ENCODE data around the gene IFT25. TPM values are rescaled to one million over a fixed set of nuclear protein-coding genes. Genes with fewer than 3 reads are reported as not detected.
"Not testable (repeated sequence)": the region's sequence is repeated elsewhere in the genome, so short reads cannot be mapped to it uniquely, and the experiment has no call there.

The IFT25 gene
- total and polyA plus RNA-seq, 2 of the 13 experiments (the other 11 are each of a cell fraction or from before 2014, with no cell fraction given): 19.7 to 48.0 TPM

GRCh38 chr1:53994516-53994915 is 49.0 kb upstream of the IFT25 start:
- ATAC-seq; H3K4me1 ChIP-seq (ENCODE audit: insufficient read depth, low read length); H3K79me2 ChIP-seq (ENCODE audit: insufficient read depth, low read length); FAIRE-seq; H3K27me3 ChIP-seq (ENCODE audit: control insufficient read depth in 1 of 2, insufficient read depth in 2 of 2, low read length in 2 of 2); in situ Hi-C loops (cut with HindIII; ENCODE audit: extremely low pct_ligation_motif_present, low pct_unique_long_range_greater_than_20kb); DNase-seq (ENCODE audit: low spot score); CTCF ChIA-PET (ENCODE audit: low intra/inter-chr PET ratio, low total read pairs); H3K27ac ChIP-seq (ENCODE audit: extremely low read length, insufficient read depth, low read length); H2AFZ ChIP-seq (ENCODE audit: low read length); H3K36me3 ChIP-seq (replicated peaks in 1 of 2; ENCODE audit: control insufficient read depth in 1 of 2, insufficient read depth in 2 of 2, low read length in 2 of 2); H3K9me3 ChIP-seq (ENCODE audit: low read length); BruUV-seq (replicated peaks); H3K9ac ChIP-seq (ENCODE audit: insufficient read depth, low read depth, low read length); POLR2A ChIA-PET; H3K4me2 ChIP-seq (ENCODE audit: low read depth, low read length); H3K4me3 ChIP-seq (replicated peaks in 1 of 3; ENCODE audit: insufficient read depth in 1 of 3, low read depth in 2 of 3, low read length in 3 of 3); H4K20me1 ChIP-seq (ENCODE audit: insufficient read depth, low read length): not testable (repeated sequence)
- WGBS (ENCODE audit: low lambda C conversion rate): 50% methylated on average over 2 of the region's 2 CpGs
- intact Hi-C loops (cut with micrococcal nuclease; ENCODE audit: unreplicated experiment): loop anchor here (5.0 kb wide), 1 partner anchor 33 kb away; no protein-coding TSS in a partner anchor

- intact Hi-C loops (cut with micrococcal nuclease; ENCODE audit: unreplicated experiment) (loop anchor here (1.0 to 5.0 kb wide), 3 partner anchors 35 to 89 kb away; partner anchors contain the start of genes TCEANC2 and TMEM59), in situ Hi-C loops (cut with HindIII; ENCODE audit: extremely low pct_ligation_motif_present, low pct_unique_long_range_greater_than_20kb) (no loop called here)
- peak; percentile 75 for DNase-seq (ENCODE audit: low spot score)
- CTCF ChIA-PET (ENCODE audit: low intra/inter-chr PET ratio, low total read pairs): interaction anchor here (1.6 to 1.8 kb wide), 2 partner anchors 78 to 89 kb away, joined by 6 to 12 read pairs; no protein-coding TSS in a partner anchor
- peak; percentile 100 for ATAC-seq
- Histone ChIP-seq H2AFZ (ENCODE audit: low read length) (no peak overlapping the region), H3K27ac (ENCODE audit: extremely low read length, insufficient read depth, low read length) (no peak overlapping the region), H3K4me1 (ENCODE audit: insufficient read depth, low read length) (no peaks in the 10 kb centered on the region), H4K20me1 (ENCODE audit: insufficient read depth, low read length) (no peaks in the 10 kb centered on the region), H3K4me3 (replicated peaks in 1 of 3; ENCODE audit: insufficient read depth in 1 of 3, low read depth in 2 of 3, low read length in 3 of 3) (no peak overlapping the region; a peak in 1 of 6 replicates), H3K9ac (ENCODE audit: insufficient read depth, low read depth, low read length) (no peak overlapping the region), H3K4me2 (ENCODE audit: low read depth, low read length) (peak overlapping the region; percentile 52), H3K9me3 (ENCODE audit: low read length) (no peaks in the 10 kb centered on the region), H3K79me2 (ENCODE audit: insufficient read depth, low read length) (no peaks in the 10 kb centered on the region), H3K36me3 (replicated peaks in 1 of 2; ENCODE audit: control insufficient read depth in 1 of 2, insufficient read depth in 2 of 2, low read length in 2 of 2) (no peaks in the 10 kb centered on the region), H3K27me3 (ENCODE audit: control insufficient read depth in 1 of 2, insufficient read depth in 2 of 2, low read length in 2 of 2) (no peaks in the 10 kb centered on the region)
- peak; percentile 30 for FAIRE-seq
- POLR2A ChIA-PET: interaction anchor here (1.1 to 1.6 kb wide), 9 partner anchors 10 to 415 kb away, joined by 3 to 12 read pairs (median 7); partner anchors contain the start of genes IFT25, LDLRAD1, TCEANC2 and TMEM59
- 37% methylated on average over 3 of the region's 4 CpGs for WGBS (ENCODE audit: low lambda C conversion rate)
- no TSS peak for BruUV-seq (replicated peaks)
- TF ChIP-seq IRF2 (CRISPR knock-in tag; IDR thresholded peaks at IDR 0.05) (0 out of 2 replicates have a peak, but pooled peaks have one; percentile 51), KAT8 (CRISPR knock-in tag; IDR thresholded peaks at IDR 0.05) (peak; percentile 50), CSRNP1 (CRISPR knock-in tag; IDR thresholded peaks at IDR 0.05) (no peak), MED13 (CRISPR knock-in tag; IDR thresholded peaks at IDR 0.05) (no peak), ZSCAN9 (CRISPR knock-in tag; IDR thresholded peaks at IDR 0.05; ENCODE audit: borderline replicate concordance) (no peak), ETV6 (CRISPR knock-in tag; conservative IDR thresholded peaks at IDR 0.05) (no peak), HDAC2 (CRISPR knock-in tag; IDR thresholded peaks at IDR 0.05) (0 out of 2 replicates have a peak, but pooled peaks have one; percentile 8), ERF (CRISPR knock-in tag; IDR thresholded peaks at IDR 0.05) (0 out of 2 replicates have a peak, but pooled peaks have one; percentile 28), SALL1 (CRISPR knock-in tag; IDR thresholded peaks at IDR 0.05) (peak; percentile 33), ZNF574 (CRISPR knock-in tag; IDR thresholded peaks at IDR 0.05) (peak; percentile 20; the same call in 1 of the 2 replicates), SOX13 (IDR thresholded peaks at IDR 0.05) (no peak), SOX13 (CRISPR knock-in tag; conservative IDR thresholded peaks at IDR 0.05 in 1 of 2, IDR thresholded peaks at IDR 0.05 in 1 of 2) (peak in 1 of 2 experiments; percentile 2; a peak in 1 of 4 replicates)
Measured at GRCh38 chr1:53992085-53992874, 46.8 kb upstream of the IFT25 start.

Measured in HepG2 (cell line).